HCT116 (cell line): ENCODE results near the gene TEAD1.

Experiments
- FOSL1 ChIP-seq: IDR thresholded peaks from 2 replicates; pipeline ENCODE4 v1.6.1; 2012; ENCODE audit warnings: low read depth
- JUND ChIP-seq: IDR thresholded peaks from 2 replicates; pipeline ENCODE4 v1.6.1; 2012
- POLR2AphosphoS5 ChIP-seq: IDR thresholded peaks from 2 replicates; pipeline ENCODE4 v1.6.1; 2011; ENCODE audit warnings: mild to moderate bottlenecking, low read depth, low read length, moderate library complexity
- RAD21 ChIP-seq: IDR thresholded peaks from 2 replicates; pipeline ENCODE4 v1.6.1; 2012; ENCODE audit warnings: low read depth, mild to moderate bottlenecking

DNA sequence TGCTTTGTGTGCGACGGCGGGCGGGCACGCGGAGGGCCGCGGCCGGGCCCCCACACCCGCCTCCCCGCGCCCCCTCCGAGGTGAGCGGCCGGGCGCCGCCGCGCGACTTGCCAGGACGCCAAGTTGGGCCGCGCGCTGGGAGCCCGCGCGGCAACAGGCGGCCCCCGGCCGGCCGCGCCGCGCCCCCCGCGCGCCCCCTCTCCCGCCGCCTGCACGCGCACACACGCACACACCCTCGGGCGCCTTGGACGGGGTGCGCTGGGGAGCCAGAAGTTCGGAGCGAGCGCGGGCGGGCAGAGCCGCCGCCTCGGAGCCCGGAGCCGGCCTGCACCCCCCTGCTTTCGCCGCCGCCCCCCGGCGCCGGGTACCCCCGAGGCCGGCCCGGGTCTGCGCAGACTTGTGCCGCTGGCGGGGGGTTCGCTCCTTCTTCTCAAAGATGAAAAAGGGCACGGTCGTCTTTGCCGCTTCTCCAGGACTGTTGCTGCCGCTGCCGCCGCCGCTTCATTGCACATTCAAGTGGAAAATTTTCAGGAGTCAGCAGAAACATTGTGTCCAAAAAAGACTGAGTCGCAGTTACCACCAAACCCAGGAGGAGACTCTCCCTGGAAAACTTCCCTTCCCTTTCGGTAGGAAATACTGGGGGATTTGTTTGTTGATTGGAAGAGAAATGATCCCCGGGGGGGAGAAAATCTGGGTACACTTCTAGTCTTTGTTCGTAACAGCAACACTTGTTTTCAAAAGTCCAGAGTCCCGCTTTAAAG lies 895 bp downstream of the TEAD1 start:
- TF ChIP-seq RAD21, result no peak
- no peak for TF ChIP-seq FOSL1
- no peak for TF ChIP-seq POLR2AphosphoS5
- no peak for TF ChIP-seq JUND
